ENCODE results near the gene TFCP2.
A peak's percentile ranks its signal among the peaks of the same experiment; 100 is the strongest.
"Not testable (repeated sequence)": the region's sequence is repeated elsewhere in the genome, so short reads cannot be mapped to it uniquely, and the experiment has no call there.

TFCP2 gene

DNA sequence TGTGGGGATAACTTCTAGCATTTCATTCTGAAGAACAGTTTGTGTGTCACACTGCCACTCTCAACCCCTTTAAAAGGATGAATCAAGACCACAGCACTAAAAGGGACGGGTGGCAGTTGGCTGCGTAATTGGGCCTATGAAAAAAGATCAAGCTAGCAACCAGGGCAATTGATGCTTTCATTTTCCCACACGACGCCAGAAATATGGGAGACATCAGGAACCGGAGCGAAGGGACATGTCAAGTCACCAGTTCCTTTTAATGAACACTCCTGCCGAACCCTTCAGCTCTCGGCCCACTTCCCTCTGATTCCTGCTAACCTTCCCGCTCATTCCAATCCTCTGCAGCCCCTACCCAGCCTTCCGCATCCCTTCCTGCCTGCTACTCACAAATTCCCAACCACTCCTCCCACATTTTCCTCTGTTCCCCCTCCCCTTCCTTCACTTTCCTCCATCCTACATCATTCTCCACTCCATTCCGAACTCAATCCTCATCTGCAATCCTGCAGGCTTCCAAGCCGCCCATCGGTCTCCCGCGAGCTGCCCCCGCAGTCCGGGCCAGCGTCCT, 90.3 kb downstream of the TFCP2 start:
- DNase-seq (ENCODE audit: low read depth in 2 of 2) = peak; percentile 8 to 15

DNA sequence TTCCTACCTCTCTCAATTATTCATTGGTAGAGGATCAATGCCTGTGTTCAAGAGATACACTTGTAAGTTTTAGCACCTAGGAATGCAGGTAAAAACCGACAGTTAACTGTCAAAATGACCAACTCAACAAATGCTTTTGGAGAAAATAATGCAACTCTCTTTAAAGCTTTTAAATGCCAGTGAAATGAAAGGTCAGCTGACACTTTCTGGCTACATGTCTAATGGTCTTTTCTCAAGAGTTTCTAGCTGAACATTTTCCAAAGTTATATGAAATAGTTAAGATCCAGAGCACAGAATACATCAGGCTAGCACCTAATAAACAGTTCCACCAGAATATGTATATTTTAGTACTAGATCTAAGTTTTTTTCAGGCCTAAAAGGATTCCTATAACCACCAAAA, 91.5 kb downstream of the TFCP2 start:
- no peak for DNase-seq (ENCODE audit: low read depth in 2 of 2)

DNA sequence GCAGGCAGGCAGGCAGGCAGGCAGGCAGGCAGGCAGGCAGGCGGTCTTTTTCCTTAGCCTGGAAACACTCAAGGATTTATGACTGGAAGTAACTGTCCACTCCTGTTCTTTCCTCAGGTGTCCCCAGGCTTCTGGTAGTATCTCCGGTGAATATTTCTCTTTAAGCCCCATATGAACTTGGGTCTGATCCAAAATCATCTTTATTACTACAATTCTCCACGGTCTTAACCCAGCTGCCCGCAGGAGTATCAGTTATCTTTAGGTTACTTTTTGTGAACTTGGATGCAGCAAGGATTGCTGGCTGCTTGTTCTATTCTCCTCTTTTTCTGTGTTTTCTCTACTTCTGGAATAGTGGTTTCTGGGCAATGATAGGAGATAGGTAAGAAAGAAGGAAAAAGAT, 92.8 kb downstream of the TFCP2 start:
- DNase-seq (ENCODE audit: low read depth in 2 of 2) = no peak

DNA sequence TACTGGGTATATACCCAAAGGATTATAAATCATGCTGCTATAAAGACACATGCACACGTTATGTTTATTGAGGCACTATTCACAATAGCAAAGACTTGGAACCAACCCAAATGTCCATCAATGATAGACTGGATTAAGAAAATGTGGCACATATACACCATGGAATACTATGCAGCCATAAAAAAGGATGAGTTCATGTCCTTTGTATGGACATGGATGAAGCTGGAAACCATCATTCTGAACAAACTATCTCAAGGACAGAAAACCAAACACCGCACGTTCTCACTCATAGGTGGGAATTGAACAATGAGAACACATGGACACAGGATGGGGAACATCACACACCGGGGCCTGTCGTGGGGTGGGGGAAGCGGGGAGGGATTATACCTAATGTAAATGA, 94.1 kb downstream of the TFCP2 start:
- not testable (repeated sequence) for DNase-seq (ENCODE audit: low read depth in 2 of 2)

DNA sequence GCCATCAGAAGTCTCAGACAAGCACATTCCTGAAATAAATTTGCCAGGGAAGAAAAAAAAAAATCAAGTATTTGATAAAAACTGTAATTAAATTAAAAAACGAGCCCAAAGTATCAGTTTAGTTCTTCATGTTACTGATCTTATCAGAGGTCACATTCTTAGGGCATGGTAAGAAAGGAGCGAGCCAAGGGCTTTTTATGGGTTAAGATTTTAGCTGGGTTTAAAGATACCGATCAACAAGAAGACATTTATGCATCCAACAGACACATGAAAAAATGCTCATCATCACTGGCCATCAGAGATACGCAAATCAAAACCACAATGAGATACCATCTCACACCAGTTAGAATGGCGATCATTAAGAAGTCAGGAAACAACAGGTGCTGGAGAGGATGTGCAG, 94.6 kb downstream of the TFCP2 start:
- DNase-seq (ENCODE audit: low read depth in 2 of 2) = not testable (repeated sequence)

GRCh38 chr12:51077930-51078329, 95.0 kb downstream of the TFCP2 start:
- DNase-seq (ENCODE audit: low read depth in 2 of 2) = no peak

DNA sequence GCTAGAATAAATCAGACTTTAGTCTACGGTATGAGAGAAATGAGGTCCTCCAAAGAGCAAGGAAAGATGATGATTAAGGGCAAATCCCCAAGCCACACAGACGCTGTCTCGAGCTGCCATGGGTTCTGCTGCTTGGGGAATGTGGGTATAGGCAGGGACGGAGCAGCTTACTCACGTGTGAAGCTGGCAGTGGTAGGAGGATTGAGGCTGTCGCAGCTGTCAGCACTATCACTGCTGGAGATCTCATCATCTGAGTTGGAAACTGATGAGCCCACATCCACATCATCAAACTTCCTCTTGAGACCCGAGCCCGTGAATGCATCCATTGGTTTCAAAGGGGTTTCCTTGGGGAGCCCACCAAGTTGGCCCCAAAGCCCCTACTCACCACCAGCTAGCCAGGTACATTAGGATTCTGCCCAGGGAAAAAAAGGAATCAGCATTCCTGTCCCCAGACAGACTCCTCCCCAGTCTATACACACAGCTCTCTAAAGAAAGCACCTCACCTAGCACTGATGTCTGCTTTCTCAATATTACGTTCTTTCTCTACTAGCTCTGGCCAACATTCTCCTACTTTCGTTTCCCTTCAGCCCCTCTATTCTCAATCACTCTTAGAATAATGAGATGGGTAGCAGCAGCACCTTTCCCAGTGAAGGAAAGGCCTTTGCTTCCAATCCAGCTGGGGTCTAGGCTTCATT, 96.6 kb downstream of the TFCP2 start:
- DNase-seq (ENCODE audit: low read depth in 2 of 2) = peak; percentile 8 to 18

- no peak for DNase-seq (ENCODE audit: low read depth in 2 of 2)
These were observed 97.5 kb downstream of the TFCP2 start for GRCh38 chr12:51075390-51075789.

- no peak for DNase-seq (ENCODE audit: low read depth in 2 of 2)
These were observed 101.3 kb downstream of the TFCP2 start for GRCh38 chr12:51071663-51072062.

GRCh38 chr12:51070004-51070403, 102.9 kb downstream of the TFCP2 start:
- DNase-seq (ENCODE audit: low read depth in 2 of 2) = no peak

DNA sequence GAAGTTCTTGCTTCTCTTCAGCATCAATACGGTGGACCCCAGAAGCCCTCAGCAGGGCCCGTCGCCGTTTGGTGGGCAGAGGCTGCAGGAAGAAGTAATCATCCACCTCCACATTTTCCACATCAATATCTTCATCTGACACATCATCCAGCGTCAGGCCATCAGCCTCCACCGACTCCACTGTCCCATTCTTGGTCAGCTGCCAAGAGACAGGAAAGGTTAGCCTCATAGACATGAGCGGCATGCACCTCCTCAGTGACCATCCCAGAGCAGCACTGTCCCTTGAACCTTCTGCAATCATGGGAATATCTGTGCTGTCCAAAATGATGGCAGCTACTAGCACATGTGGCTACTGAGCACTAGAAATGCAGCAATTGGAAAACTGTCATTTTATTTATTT, 105.2 kb downstream of the TFCP2 start:
- DNase-seq (ENCODE audit: low read depth in 2 of 2) = no peak

- no peak for DNase-seq (ENCODE audit: low read depth in 2 of 2)
These were observed 105.7 kb downstream of the TFCP2 start for GRCh38 chr12:51067229-51067628.

- no peak for DNase-seq (ENCODE audit: low read depth in 2 of 2)
These were observed 107.4 kb downstream of the TFCP2 start for GRCh38 chr12:51065530-51065929.

DNA sequence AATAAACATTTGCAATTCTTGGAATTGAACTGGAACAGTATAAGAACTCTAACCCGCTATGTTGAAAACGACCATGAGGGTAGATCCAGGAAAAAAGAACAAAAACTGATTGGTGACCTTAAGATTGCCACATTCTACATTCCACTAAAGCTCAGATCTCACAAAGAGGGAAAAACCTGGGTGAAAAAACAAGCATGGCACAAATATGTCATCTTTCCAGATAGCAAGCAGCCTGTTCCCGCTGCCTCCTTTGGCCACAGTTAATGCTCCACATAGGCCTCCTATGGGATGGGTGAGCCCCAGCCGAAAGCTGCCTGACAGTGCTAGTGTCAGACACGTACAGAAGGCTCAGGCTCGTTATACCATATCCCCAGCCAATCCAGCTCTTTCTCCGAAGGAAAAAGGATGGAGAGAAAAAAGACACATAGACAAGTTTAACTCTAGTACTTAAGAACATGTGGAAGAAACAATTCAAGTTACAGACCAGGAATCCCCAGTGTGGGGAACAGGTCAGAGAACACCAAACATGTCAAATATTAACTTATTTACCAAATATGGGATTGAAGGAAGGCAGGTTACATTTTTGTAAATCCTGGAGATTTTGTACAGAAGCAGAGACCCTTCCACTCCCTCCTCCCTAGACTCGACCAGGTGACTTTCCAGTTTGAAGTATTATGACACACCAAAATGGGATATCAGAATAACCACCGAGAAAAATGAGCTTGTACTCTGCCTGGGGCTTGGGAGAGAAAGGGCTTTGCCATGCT, 110.1 kb downstream of the TFCP2 start:
- no peak for DNase-seq (ENCODE audit: low read depth in 2 of 2)

- DNase-seq (ENCODE audit: low read depth in 2 of 2) = no peak
These were observed 113.8 kb downstream of the TFCP2 start for GRCh38 chr12:51059086-51059485.

DNA sequence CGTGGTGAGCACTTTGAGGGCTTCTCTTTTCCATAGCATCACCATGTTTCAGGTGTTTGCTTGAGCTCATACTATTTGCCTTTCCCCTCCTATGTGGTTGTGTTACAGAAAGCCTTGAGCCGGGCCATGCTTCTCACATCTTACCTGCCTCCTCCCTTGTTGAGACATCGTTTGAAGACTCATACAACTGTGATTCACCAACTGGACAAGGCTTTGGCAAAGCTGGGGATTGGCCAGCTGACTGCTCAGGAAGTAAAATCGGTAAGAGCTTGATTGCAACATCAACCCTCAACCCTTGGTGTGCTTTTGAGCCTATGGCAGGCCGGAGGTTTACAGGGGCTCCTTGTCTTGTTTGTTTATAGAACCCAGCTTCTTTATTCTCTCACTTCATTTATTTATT, 116.7 kb downstream of the TFCP2 start:
- DNase-seq (ENCODE audit: low read depth in 2 of 2) = no peak

- DNase-seq (ENCODE audit: low read depth in 2 of 2) = no peak
These were observed 117.9 kb downstream of the TFCP2 start for GRCh38 chr12:51055060-51055459.

DNA sequence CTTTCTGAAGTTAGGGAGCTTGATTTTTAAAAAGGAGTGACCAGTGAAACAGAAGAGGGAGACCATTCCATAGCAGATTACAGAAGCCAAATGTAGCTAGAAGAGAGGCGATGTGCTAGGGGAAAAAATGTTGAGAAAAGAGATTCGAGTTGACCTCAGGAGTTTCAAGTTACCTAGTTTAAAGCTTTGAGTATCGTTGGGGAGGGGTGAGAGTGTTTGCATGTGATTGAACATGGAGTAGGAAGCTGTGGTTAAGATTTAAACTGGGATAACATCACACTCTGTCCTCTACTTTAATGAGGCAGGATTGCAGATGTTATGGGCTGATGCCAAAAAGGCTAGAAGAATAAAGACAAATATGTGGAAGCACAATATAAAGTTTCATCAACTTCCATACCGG, 121.1 kb downstream of the TFCP2 start:
- no peak for DNase-seq (ENCODE audit: low read depth in 2 of 2)

DNA sequence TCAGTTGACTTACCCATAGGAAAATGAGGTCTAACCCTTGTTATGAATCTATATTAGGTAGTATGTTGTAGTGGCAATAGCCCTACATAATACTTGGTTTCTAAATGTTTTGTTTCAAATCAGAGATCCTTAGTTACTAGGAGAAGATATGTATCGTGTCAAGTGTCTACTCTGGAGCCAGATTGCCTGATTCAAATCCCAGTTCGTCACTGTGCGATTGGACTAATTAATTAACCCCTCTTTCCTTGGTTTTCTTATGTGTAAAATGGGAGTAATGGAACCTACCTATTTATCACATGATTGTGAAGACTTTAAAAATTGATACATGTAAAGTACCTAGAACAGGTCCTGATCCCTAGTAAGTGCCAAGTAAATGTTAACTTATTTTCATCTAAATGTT, 123.4 kb downstream of the TFCP2 start:
- no peak for DNase-seq (ENCODE audit: low read depth in 2 of 2)

- no peak for DNase-seq (ENCODE audit: low read depth in 2 of 2)
These were observed 124.2 kb downstream of the TFCP2 start for GRCh38 chr12:51048661-51049251.

- DNase-seq (ENCODE audit: low read depth in 2 of 2) = peak; percentile 84 to 85
These were observed 125.0 kb downstream of the TFCP2 start, which contains the start of gene LETMD1 for GRCh38 chr12:51047655-51048540. Gene LETMD1, plus strand, starts transcription at chr12:51048327. Its CDS starts 30 bp downstream, at chr12:51048357.

Data from stimulated activated CD4-positive, alpha-beta T cell treated with anti-CD3 and anti-CD28 coated beads, Interleukin-15, amount 100 ng/mL, for 48 hours (primary cell).